ENCODE measurements around the gene COPB2.
A peak's percentile ranks its signal among the peaks of the same experiment; 100 is the strongest.
"Not testable (repeated sequence)": the region's sequence is repeated elsewhere in the genome, so short reads cannot be mapped to it uniquely, and the experiment has no call there.

COPB2 gene

GRCh38 chr3:139346771-139347170 is 42.7 kb downstream of the COPB2 start:
- no peaks in the 10 kb centered on the region for H3K9me3 ChIP-seq (ENCODE audit: control insufficient read depth in 2 of 2, low read length in 2 of 2)
- H3K27me3 ChIP-seq (ENCODE audit: control insufficient read depth in 1 of 2, insufficient read depth in 2 of 2, low read length in 2 of 2): no peaks in the 10 kb centered on the region
- H3K27ac ChIP-seq (ENCODE audit: low read length): no peak overlapping the region
- no peak overlapping the region for H3K4me3 ChIP-seq (ENCODE audit: low read length in 2 of 2)
- H3K9ac ChIP-seq (ENCODE audit: low read length in 2 of 2): no peak overlapping the region
- peaks cover 7% of the 10 kb centered on the region for H3K4me1 ChIP-seq (ENCODE audit: control insufficient read depth, insufficient read depth, low read length)
- peaks cover 28 to 32% of the 10 kb centered on the region in 2 donors for H3K36me3 ChIP-seq (ENCODE audit: control insufficient read depth in 2 of 2, insufficient read depth in 2 of 2, low read length in 2 of 2)

GRCh38 chr3:139343895-139344856 is 45.3 kb downstream of the COPB2 start, which contains the start of gene MRPS22:
Gene MRPS22, plus strand, starts transcription at chr3:139344020. Its CDS starts 7 bp downstream, at chr3:139344027.
- Histone ChIP-seq H3K27ac (ENCODE audit: low read length) (peak within 1 kb of the TSS; percentile 64), H3K4me1 (ENCODE audit: control insufficient read depth, insufficient read depth, low read length) (peaks cover 7% of the 10 kb centered on the region), H3K4me3 (ENCODE audit: low read length in 2 of 2) (peak within 1 kb of the TSS; percentile 75 to 100), H3K27me3 (ENCODE audit: control insufficient read depth in 1 of 2, insufficient read depth in 2 of 2, low read length in 2 of 2) (no peaks in the 10 kb centered on the region), H3K9ac (ENCODE audit: low read length in 2 of 2) (peak within 1 kb of the TSS; percentile 74 to 97), H3K36me3 (ENCODE audit: control insufficient read depth in 2 of 2, insufficient read depth in 2 of 2, low read length in 2 of 2) (peaks cover 15 to 16% of the 10 kb centered on the region in 2 donors), H3K9me3 (ENCODE audit: control insufficient read depth in 2 of 2, low read length in 2 of 2) (no peaks in the 10 kb centered on the region)

GRCh38 chr3:139342054-139342453 is 47.4 kb downstream of the COPB2 start:
- Histone ChIP-seq H3K4me3 (ENCODE audit: low read length in 2 of 2) (no peak overlapping the region), H3K9ac (ENCODE audit: low read length in 2 of 2) (no peak overlapping the region), H3K36me3 (ENCODE audit: control insufficient read depth in 2 of 2, insufficient read depth in 2 of 2, low read length in 2 of 2) (peaks cover 3% of the 10 kb centered on the region in 2 donors)

GRCh38 chr3:139340784-139341183 is 48.7 kb downstream of the COPB2 start:
- no peak overlapping the region for H3K9ac ChIP-seq (ENCODE audit: low read length in 2 of 2)
- no peak overlapping the region for H3K4me3 ChIP-seq (ENCODE audit: low read length in 2 of 2)
- H3K27ac ChIP-seq (ENCODE audit: low read length): no peak overlapping the region
- no peaks in the 10 kb centered on the region for H3K36me3 ChIP-seq (ENCODE audit: control insufficient read depth in 2 of 2, insufficient read depth in 2 of 2, low read length in 2 of 2)
- H3K9me3 ChIP-seq (ENCODE audit: control insufficient read depth in 2 of 2, low read length in 2 of 2): no peaks in the 10 kb centered on the region
- no peaks in the 10 kb centered on the region for H3K27me3 ChIP-seq (ENCODE audit: control insufficient read depth in 1 of 2, insufficient read depth in 2 of 2, low read length in 2 of 2)
- peaks cover 7% of the 10 kb centered on the region for H3K4me1 ChIP-seq (ENCODE audit: control insufficient read depth, insufficient read depth, low read length)

More at GRCh38 chr3:139342054-139342453, 47.4 kb downstream of the COPB2 start:
- peaks cover 7% of the 10 kb centered on the region for H3K4me1 ChIP-seq (ENCODE audit: control insufficient read depth, insufficient read depth, low read length)
- H3K9me3 ChIP-seq (ENCODE audit: control insufficient read depth in 2 of 2, low read length in 2 of 2): no peaks in the 10 kb centered on the region
- no peak overlapping the region for H3K27ac ChIP-seq (ENCODE audit: low read length)
- H3K27me3 ChIP-seq (ENCODE audit: control insufficient read depth in 1 of 2, insufficient read depth in 2 of 2, low read length in 2 of 2): no peaks in the 10 kb centered on the region

- Histone ChIP-seq H3K36me3 (ENCODE audit: control insufficient read depth in 2 of 2, insufficient read depth in 2 of 2, low read length in 2 of 2) (no peaks in the 10 kb centered on the region), H3K27ac (ENCODE audit: low read length) (no peak overlapping the region), H3K4me1 (ENCODE audit: control insufficient read depth, insufficient read depth, low read length) (peaks cover 2% of the 10 kb centered on the region), H3K4me3 (ENCODE audit: low read length in 2 of 2) (no peak overlapping the region), H3K9ac (ENCODE audit: low read length in 2 of 2) (no peak overlapping the region), H3K27me3 (ENCODE audit: control insufficient read depth in 1 of 2, insufficient read depth in 2 of 2, low read length in 2 of 2) (no peaks in the 10 kb centered on the region), H3K9me3 (ENCODE audit: control insufficient read depth in 2 of 2, low read length in 2 of 2) (no peaks in the 10 kb centered on the region)
Observed at GRCh38 chr3:139339219-139339906, 50.1 kb downstream of the COPB2 start.

GRCh38 chr3:139338405-139338804 is 51.0 kb downstream of the COPB2 start:
- Histone ChIP-seq H3K9me3 (ENCODE audit: control insufficient read depth in 2 of 2, low read length in 2 of 2) (no peaks in the 10 kb centered on the region), H3K27ac (ENCODE audit: low read length) (no peak overlapping the region), H3K9ac (ENCODE audit: low read length in 2 of 2) (no peak overlapping the region), H3K27me3 (ENCODE audit: control insufficient read depth in 1 of 2, insufficient read depth in 2 of 2, low read length in 2 of 2) (no peaks in the 10 kb centered on the region), H3K4me3 (ENCODE audit: low read length in 2 of 2) (no peak overlapping the region), H3K36me3 (ENCODE audit: control insufficient read depth in 2 of 2, insufficient read depth in 2 of 2, low read length in 2 of 2) (no peaks in the 10 kb centered on the region), H3K4me1 (ENCODE audit: control insufficient read depth, insufficient read depth, low read length) (no peaks in the 10 kb centered on the region)

- not testable (repeated sequence) for H3K9ac ChIP-seq (ENCODE audit: low read length in 2 of 2); H3K4me3 ChIP-seq (ENCODE audit: low read length in 2 of 2)
Observed at GRCh38 chr3:139334675-139335074, 54.8 kb downstream of the COPB2 start.

GRCh38 chr3:139332092-139332491 is 57.4 kb downstream of the COPB2 start:
- Histone ChIP-seq H3K36me3 (ENCODE audit: control insufficient read depth in 2 of 2, insufficient read depth in 2 of 2, low read length in 2 of 2) (no peaks in the 10 kb centered on the region), H3K4me1 (ENCODE audit: control insufficient read depth, insufficient read depth, low read length) (peaks cover 6% of the 10 kb centered on the region), H3K9me3 (ENCODE audit: control insufficient read depth in 2 of 2, low read length in 2 of 2) (no peaks in the 10 kb centered on the region), H3K27ac (ENCODE audit: low read length) (no peak overlapping the region), H3K27me3 (ENCODE audit: control insufficient read depth in 1 of 2, insufficient read depth in 2 of 2, low read length in 2 of 2) (peaks cover 0 to 16% of the 10 kb centered on the region in 2 donors), H3K9ac (ENCODE audit: low read length in 2 of 2) (no peak overlapping the region), H3K4me3 (ENCODE audit: low read length in 2 of 2) (no peak overlapping the region)

More at GRCh38 chr3:139334675-139335074, 54.8 kb downstream of the COPB2 start:
- H3K36me3 ChIP-seq (ENCODE audit: control insufficient read depth in 2 of 2, insufficient read depth in 2 of 2, low read length in 2 of 2); H3K9me3 ChIP-seq (ENCODE audit: control insufficient read depth in 2 of 2, low read length in 2 of 2); H3K4me1 ChIP-seq (ENCODE audit: control insufficient read depth, insufficient read depth, low read length); H3K27ac ChIP-seq (ENCODE audit: low read length): not testable (repeated sequence)
- peaks cover 0 to 10% of the 10 kb centered on the region in 2 donors for H3K27me3 ChIP-seq (ENCODE audit: control insufficient read depth in 1 of 2, insufficient read depth in 2 of 2, low read length in 2 of 2)

- peaks cover 0 to 16% of the 10 kb centered on the region in 2 donors for H3K27me3 ChIP-seq (ENCODE audit: control insufficient read depth in 1 of 2, insufficient read depth in 2 of 2, low read length in 2 of 2)
- no peaks in the 10 kb centered on the region for H3K36me3 ChIP-seq (ENCODE audit: control insufficient read depth in 2 of 2, insufficient read depth in 2 of 2, low read length in 2 of 2)
- peak overlapping the region in 1 of 2 donors; percentile 57 for H3K4me3 ChIP-seq (ENCODE audit: low read length in 2 of 2)
- peaks cover 6% of the 10 kb centered on the region for H3K4me1 ChIP-seq (ENCODE audit: control insufficient read depth, insufficient read depth, low read length)
- H3K27ac ChIP-seq (ENCODE audit: low read length): no peak overlapping the region
- H3K9ac ChIP-seq (ENCODE audit: low read length in 2 of 2): no peak overlapping the region
- no peaks in the 10 kb centered on the region for H3K9me3 ChIP-seq (ENCODE audit: control insufficient read depth in 2 of 2, low read length in 2 of 2)
Observed at GRCh38 chr3:139329364-139329850, 60.0 kb downstream of the COPB2 start.

GRCh38 chr3:139328356-139328755 is 61.1 kb downstream of the COPB2 start:
- H3K36me3 ChIP-seq (ENCODE audit: control insufficient read depth in 2 of 2, insufficient read depth in 2 of 2, low read length in 2 of 2): no peaks in the 10 kb centered on the region
- H3K27ac ChIP-seq (ENCODE audit: low read length): no peak overlapping the region
- no peak overlapping the region for H3K4me3 ChIP-seq (ENCODE audit: low read length in 2 of 2)
- H3K4me1 ChIP-seq (ENCODE audit: control insufficient read depth, insufficient read depth, low read length): peaks cover 6% of the 10 kb centered on the region
- no peaks in the 10 kb centered on the region for H3K9me3 ChIP-seq (ENCODE audit: control insufficient read depth in 2 of 2, low read length in 2 of 2)
- peaks cover 0 to 16% of the 10 kb centered on the region in 2 donors for H3K27me3 ChIP-seq (ENCODE audit: control insufficient read depth in 1 of 2, insufficient read depth in 2 of 2, low read length in 2 of 2)
- H3K9ac ChIP-seq (ENCODE audit: low read length in 2 of 2): no peak overlapping the region
